Neutrophil (primary cell): Measurements from ENCODE around the gene LRIT2.

Source experiments
- H3K27ac ChIP-seq: fragments of 200-600 bp; sonication (generic); 2 replicates; pipeline ENCODE4 v1.5.1; 2016; ENCODE audit warnings: mild to moderate bottlenecking, moderate library complexity
- H3K27me3 ChIP-seq: fragments of 200-600 bp; sonication (generic); 2 replicates; pipeline ENCODE4 v1.6.0; 2016; ENCODE audit warnings: mild to moderate bottlenecking
- H3K36me3 ChIP-seq: fragments of 200-600 bp; sonication (generic); 2 replicates; pipeline ENCODE4 v1.5.1; 2017
- H3K4me1 ChIP-seq, 2 experiments: fragments of 200-600 bp in 1 of 2; sonication (generic) in 1 of 2; 1 replicate in 1 of 2; 2 replicates in 1 of 2; pipeline versions ENCODE4 v1.5.1 to v1.6.1; 2013 to 2016; ENCODE audit warnings: low read depth in 1 of 2, low read length in 1 of 2, mild to moderate bottlenecking in 1 of 2, moderate library complexity in 1 of 2; ENCODE audit not compliant: control insufficient read depth in 1 of 2, insufficient read depth in 1 of 2
- H3K4me3 ChIP-seq, 2 experiments: fragments of 200-600 bp in 1 of 2; sonication (generic) in 1 of 2; 1 replicate in 1 of 2; 2 replicates in 1 of 2; pipeline ENCODE4 v1.5.1; 2013 to 2016; ENCODE audit warnings: low read depth in 1 of 2, low read length in 1 of 2, mild to moderate bottlenecking in 1 of 2, moderate library complexity in 1 of 2
- H3K9me3 ChIP-seq: fragments of 200-600 bp; sonication (generic); 2 replicates; pipeline ENCODE4 v1.5.1; 2016
- TF ChIP-seq, protein P1 (sequence below): fragments of 200-600 bp; sonication (generic); IDR thresholded peaks from 2 replicates; pipeline ENCODE4 v1.5.1; 2016; ENCODE audit warnings: antibody characterized with exemption

LRIT2 gene

DNA sequence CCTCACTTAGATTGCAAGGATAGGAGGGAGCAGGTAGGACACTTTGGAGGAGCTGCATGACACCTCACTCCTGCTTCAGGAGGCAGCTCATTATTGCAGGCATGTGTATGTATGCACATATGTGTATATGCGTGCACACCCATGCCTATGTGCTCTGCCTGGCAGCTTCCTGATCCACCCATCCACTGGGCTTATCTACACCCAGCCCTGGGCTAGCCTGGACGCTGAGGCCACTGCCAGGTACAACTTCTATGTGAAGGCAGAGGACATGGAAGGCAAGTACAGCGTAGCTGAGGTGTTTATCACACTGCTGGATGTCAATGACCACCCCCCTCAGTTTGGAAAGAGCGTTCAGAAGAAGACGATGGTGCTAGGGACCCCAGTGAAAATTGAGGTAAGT, 13.3 kb downstream of the LRIT2 start:
- Histone ChIP-seq H3K4me1 (no peaks in the 10 kb centered on the region), H3K27me3 (peaks cover 35% of the 10 kb centered on the region), H3K36me3 (no peaks in the 10 kb centered on the region), H3K9me3 (no peaks in the 10 kb centered on the region), H3K27ac (no peak overlapping the region), H3K4me3 (no peak overlapping the region)
- TF ChIP-seq, protein P1, sequence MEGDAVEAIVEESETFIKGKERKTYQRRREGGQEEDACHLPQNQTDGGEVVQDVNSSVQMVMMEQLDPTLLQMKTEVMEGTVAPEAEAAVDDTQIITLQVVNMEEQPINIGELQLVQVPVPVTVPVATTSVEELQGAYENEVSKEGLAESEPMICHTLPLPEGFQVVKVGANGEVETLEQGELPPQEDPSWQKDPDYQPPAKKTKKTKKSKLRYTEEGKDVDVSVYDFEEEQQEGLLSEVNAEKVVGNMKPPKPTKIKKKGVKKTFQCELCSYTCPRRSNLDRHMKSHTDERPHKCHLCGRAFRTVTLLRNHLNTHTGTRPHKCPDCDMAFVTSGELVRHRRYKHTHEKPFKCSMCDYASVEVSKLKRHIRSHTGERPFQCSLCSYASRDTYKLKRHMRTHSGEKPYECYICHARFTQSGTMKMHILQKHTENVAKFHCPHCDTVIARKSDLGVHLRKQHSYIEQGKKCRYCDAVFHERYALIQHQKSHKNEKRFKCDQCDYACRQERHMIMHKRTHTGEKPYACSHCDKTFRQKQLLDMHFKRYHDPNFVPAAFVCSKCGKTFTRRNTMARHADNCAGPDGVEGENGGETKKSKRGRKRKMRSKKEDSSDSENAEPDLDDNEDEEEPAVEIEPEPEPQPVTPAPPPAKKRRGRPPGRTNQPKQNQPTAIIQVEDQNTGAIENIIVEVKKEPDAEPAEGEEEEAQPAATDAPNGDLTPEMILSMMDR, result no peak

DNA sequence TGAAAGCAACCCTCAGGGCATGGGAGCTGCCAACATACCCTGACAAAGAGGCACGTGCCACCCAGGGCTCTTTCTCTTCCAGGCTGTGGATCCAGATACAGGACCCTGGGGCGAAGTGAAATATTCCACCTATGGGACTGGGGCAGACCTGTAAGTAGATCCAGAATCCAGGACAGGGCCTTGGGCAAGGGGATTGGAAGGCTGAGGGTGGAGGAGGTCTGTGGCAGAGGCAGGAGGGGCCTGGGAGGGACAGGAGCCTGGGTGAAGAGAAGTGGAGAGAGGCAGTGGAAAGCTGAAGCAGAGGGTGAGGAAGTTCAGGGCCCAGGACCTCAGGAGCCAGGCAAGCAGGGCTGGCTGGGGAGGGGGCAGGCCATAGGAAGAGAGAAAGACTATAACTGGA, 13.8 kb downstream of the LRIT2 start:
- Histone ChIP-seq H3K36me3 (no peaks in the 10 kb centered on the region), H3K27ac (no peak overlapping the region), H3K4me1 (no peaks in the 10 kb centered on the region), H3K27me3 (peaks cover 38% of the 10 kb centered on the region), H3K9me3 (no peaks in the 10 kb centered on the region), H3K4me3 (no peak overlapping the region)
- TF ChIP-seq, protein P1, result no peak

DNA sequence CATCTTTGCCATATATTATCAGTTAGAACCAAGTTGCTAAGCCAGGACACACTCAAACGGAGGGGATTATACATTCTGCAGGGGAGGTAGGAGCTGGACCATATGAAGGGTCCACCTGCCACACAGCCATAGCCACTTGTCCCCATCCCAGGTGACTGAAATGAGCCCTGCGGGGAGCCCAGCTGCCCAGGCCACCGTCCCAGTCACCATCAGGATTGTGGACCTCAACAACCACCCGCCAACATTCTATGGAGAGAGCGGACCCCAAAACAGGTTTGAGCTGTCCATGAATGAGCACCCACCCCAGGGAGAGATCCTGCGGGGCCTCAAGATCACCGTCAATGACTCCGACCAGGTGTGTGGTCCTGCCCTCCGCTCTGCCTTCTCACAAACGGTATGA, 17.3 kb downstream of the LRIT2 start:
- H3K4me1 ChIP-seq, result no peaks in the 10 kb centered on the region
- H3K9me3 ChIP-seq, result no peaks in the 10 kb centered on the region
- H3K36me3 ChIP-seq, result no peaks in the 10 kb centered on the region
- TF ChIP-seq, protein P1, result no peak
- H3K4me3 ChIP-seq, result no peak overlapping the region
- H3K27me3 ChIP-seq, result peaks cover 38% of the 10 kb centered on the region
- no peak overlapping the region for H3K27ac ChIP-seq

DNA sequence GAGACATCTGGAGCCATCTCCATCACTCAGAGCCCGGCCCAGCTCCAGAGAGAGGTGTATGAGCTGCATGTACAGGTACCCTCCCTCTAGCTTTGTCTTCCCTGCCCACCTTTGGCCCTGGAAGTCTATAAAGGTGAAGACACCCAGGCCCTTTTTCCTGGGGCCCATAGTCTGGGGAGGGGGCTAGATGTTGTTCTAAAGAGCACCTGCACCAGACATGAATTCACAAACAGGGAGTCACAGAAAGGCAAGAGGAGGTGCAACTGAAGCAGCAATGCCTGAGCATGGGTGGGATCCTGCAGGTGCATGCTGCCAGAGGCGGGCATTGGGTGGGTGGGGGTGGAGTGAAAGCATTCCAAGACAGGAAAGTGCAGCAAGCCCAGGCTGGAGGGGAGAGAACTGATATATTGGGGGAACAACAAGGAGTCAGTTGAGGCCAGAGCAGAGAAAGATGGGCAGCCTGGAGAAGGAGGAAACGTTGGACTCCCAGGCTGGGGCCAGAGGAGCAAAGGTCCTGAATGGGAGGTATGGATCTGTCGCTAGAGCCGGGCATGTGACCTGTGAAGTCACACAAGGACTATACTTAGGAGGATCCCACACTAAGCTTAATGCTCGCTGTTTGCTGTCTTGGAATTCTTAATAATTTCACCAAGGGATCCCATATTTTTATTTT, 19.4 kb downstream of the LRIT2 start:
- Histone ChIP-seq H3K9me3 (no peaks in the 10 kb centered on the region), H3K4me3 (no peak overlapping the region), H3K36me3 (no peaks in the 10 kb centered on the region), H3K4me1 (no peaks in the 10 kb centered on the region), H3K27me3 (peaks cover 34% of the 10 kb centered on the region), H3K27ac (no peak overlapping the region)
- TF ChIP-seq, protein P1, result no peak

DNA sequence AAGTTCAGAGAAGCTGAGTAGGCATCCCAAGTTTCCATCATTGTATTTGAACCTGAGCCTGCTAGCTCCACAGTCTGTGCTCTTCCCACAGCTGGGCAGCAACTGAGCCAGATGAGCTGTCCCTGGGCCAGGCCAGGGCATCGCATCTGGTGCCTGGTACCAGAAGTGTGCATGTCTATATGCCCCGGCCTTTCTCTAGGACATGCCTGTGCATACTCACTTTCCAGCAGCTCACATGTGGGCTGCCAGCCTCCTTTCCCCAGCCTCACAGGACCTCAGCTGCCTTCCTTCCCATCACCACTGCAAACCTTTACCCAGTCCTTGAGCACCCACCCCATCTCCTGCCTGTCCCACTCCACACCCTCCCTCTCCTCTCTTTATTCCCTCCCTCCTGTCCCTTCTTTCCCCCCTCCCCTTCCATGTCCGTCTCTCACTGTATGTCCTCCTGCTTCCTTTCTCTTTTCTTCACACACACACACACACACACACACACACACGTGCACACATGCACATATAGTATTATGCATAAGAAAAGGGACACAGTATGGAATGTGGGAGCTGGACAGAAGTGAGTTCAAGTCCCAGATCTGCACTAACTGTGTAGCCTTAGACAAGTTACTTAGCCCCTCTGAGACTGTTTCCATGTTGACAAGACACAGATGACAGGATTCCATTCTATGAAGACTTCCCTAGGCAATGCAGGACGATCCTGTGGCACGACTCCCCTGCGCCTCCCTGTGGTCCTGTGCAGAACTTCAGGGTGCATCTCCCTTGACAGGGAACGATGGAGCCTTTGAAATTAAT, 20.1 kb downstream of the LRIT2 start:
- TF ChIP-seq, protein P1, result peak; percentile 69
- Histone ChIP-seq H3K9me3 (no peaks in the 10 kb centered on the region), H3K27me3 (peaks cover 37% of the 10 kb centered on the region), H3K36me3 (no peaks in the 10 kb centered on the region), H3K27ac (no peak overlapping the region), H3K4me3 (no peak overlapping the region), H3K4me1 (no peaks in the 10 kb centered on the region)
